GM18868 (cell line): ENCODE measurements around the gene FRMD4B.

Source experiments
- ATAC-seq: cut with Tn5 transposase; IDR thresholded peaks from one replicate; pipeline ENCODE4 v1.9.1; 2021; ENCODE audit warnings: mild to moderate bottlenecking, moderate library complexity; ENCODE audit not compliant: unreplicated experiment

The FRMD4B gene

DNA sequence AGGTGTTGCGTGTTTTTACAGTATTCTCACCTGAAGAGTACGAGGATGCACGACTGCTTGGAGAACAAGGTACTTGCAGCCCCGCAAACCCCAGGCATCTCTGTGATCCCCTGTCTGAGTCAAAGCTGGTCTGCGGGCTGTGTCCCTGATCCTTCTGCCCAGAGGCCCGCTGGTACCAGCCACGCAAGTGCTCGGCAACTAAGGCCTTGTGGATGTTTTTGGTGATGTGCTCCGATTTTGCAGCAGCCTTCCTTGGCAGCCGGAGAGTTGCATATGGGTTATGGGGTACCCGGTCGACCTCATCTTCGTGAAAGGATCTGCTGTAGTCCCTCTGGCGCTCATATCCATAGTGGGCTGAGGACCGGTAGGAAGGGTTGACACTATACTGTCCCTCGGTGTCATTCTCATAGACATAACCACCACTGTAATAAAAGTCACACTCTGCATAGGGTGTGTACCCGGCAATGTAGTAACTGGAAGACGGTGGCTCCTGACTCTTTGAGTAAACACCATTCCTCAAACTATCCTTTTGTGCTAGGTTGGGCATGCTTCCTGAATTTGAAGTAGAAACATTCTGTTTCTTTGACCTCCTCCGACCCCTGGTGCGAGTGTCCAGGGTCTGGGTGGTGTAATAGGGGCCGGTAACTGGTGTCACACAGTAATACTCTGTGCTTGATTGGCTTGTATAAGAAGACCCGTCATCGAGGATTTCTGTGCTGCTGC lies 204.9 kb downstream of the FRMD4B start:
- ATAC-seq: no peak

DNA sequence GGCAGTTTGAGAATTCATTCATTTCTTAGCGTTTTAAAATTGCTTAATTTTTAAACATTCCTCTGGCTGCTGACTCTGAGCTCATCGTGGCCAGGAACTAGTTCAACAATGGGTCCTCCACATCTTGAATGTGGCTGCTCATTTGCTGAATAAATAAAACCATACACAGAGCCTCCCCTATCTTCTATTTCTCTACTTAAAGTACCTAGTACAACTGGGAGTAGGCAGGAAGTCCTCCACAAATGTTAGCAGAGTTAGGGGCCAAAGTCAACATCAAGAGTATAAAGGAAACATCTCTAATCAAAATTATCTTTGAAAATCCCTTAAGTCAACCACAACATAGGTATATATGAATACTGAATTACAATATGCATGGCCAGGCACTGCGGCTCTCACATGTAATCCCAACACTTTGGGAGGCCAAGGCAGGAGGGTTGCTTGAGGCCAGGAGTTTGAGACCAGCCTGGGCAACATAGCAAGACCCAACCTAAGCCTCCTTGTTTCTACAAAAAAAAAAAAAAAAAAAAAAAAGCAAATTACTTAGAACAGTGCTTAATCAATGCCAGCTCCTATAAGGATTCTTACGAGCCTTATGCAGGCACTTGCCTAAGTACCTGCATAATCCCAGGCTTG lies 206.0 kb downstream of the FRMD4B start:
- no peak for ATAC-seq

DNA sequence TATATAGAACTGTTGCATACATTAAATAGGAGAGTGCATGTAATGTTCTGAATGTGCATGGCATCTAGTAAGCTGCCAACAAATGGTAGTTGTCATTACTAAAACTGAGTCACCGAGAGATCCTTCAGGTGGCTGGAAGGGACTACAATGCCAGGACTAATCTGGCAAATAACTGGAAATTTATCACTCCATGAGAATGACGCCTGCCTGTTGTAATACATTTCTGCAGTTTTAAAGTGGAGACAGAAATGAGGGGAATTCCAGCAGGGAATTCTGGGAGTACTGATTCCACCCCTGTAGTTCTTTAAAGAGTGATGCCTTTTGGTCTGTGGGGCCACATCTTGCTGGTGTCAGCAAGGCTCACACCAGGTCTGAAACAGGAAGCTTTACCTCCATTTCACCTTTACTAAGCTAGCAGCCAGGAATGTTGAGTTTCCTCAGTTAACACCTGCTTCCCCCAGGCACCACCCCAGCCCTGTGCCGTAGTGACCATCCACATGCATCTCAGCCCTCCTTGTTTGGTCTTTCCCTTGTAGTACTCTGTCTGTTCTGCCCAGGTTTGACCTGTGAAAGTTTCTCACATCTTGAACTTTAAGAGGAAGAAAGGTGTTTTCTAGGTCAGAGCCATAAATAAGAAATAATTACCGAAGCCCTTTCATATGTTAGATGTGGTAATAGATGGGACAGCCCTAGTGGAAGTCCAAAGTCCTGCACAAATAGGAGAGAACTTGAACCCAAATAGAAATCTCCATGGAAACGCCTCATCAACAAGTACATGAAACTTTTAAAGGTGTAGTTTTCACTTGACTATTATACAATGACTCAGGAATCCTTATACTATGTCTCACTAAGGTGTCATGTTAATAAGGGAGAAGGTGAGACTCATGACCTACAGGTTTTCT lies 206.8 kb downstream of the FRMD4B start:
- ATAC-seq: no peak

DNA sequence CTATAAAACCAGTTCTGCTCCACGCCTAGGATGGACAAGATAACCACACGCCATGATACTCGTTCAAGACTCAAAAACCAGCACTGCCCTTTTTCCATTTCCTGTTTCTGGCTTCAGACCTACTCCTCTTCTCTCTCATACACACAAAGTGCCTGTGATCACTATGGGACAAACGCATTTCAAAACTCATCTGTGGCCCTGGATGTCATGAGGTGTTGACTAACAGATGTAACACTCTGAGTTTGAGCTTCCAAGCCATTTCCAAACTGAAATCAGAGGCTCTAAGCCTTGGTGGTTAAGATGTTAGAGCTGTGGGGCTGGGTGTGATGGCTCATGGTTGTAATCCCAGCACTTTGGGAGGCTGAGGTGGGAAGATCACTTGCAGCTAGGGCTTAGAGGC lies 207.8 kb downstream of the FRMD4B start:
- no peak for ATAC-seq

DNA sequence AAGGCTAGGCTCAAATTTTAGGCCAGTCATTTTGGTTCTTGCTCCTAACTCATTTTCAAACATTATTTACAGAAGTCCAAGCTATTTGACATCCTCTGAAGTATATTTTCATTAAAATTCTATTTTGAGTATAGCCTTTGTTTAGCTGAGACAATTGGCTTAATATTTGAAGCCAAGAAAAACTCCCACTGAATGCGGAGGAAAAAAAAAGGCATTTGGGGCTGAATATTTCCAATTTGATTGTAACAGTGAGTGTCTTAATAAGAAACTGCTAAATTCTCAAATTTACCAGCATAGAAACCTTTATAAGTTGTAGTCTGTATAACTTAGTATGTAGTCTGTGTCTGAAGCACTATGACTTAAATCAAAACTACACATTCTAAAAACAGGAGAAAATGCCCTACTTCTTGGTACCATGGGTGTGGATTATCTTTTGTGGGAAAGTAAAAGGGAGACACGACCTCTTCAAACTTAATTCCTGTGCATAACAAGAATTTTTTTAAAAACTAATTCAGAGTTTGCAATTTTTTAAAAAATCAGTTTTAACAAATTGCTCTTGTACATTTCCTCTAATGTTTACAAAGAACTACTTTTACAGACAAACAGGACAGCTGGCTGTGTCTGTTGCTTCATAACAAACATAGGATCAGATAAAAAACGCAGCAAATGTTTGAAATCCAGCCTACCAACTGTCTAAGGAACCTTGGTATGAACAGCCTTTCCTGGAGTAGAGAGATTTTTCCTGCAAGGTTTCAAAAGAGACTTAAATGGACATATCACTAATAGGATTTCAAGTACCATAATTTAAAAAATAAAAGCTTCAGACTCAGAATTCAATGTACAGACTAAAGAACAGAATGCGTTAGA lies 210.8 kb downstream of the FRMD4B start:
- ATAC-seq: no peak

DNA sequence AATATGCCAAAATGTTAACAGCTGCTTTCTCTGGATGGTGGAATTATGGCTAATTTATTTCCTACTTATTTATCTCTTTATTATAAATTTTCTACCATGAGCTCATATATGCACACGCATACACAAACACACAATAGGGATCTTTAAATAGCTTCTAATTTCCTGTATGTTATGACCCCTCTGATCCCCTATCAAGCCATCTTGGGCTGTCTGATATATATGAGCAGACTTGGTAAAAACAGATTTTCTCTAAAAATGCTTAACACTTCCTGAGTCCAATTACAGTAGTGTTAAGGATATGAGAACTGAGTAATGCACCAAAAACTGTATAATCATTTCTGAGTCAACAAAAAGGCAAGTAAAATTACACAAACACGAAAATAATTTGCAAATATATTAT lies 211.4 kb downstream of the FRMD4B start:
- ATAC-seq: no peak

DNA sequence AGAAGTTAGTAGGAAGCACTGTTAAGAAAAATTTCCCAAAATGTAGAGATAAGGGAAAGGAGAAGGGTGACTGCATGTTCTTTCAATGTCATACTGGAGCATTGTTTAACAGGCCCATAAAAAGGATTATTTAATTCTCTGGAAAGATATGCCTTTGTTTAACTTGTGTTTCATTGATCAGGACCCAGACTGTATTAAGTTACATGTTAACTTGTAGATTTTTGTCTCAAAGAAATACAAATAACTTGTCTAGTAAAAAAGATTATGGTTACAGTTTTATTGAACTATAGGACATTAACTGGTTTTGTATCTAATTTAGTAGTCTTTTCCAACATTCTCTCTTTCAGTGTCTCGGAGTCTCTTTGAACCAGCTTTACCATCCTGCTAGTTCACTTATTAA lies 213.8 kb downstream of the FRMD4B start:
- no peak for ATAC-seq

DNA sequence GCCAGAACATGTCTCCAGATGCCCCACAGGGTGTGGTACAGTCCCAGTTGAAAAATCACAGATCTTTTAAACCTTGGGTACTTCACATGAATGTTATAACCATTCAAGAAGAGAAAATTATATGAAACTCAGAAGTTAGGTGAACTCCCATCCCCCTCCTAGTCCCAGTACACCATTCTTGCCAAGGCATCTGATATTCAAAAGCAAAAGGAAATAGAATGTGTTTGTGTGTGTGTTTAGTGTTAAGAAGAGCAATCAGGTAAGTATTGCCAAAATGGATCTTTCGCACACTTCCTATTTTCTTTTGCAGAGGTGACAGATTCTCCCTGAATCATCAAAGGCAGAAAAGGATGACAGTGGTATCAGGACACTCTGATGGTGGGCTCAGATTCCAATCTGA lies 219.4 kb downstream of the FRMD4B start:
- ATAC-seq: no peak

DNA sequence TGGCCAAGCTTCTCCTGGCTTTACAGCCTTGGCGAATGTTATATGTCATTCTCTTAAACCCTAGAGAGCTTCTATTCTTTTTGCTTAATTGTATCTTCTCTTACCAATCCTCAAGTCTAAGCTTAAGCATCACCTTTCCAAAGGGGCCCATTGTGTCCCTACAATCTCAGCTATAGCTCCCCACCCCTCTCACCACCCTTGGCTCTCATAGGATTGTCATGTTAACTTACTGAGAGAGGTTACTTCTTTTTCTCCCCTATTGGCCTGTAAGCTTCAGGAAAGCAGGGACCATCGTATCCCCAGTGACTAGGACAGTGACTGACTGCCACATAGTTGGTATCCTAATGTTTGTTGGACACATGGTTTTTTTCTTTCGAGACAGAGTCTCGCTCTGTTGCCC lies 220.1 kb downstream of the FRMD4B start:
- no peak for ATAC-seq

DNA sequence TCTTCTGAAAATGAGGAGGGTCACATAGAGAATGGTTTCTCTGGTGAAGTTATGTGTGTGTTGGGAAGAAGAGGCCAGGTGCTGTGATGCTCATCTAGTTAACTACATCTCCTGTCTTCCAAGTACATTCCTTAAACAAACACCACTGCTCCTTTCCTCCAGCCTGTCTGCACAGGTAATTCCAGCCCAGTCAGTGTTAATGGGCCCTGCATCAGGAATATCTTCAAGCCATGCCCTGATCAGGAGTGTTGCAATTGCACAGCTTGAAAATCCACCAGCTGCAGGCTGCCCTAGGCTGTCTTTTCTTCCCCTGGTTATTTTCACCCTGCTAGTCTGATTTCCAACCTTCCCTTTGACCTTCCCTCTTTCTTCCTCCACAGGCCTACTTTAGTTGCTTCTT lies 221.6 kb downstream of the FRMD4B start:
- no peak for ATAC-seq

DNA sequence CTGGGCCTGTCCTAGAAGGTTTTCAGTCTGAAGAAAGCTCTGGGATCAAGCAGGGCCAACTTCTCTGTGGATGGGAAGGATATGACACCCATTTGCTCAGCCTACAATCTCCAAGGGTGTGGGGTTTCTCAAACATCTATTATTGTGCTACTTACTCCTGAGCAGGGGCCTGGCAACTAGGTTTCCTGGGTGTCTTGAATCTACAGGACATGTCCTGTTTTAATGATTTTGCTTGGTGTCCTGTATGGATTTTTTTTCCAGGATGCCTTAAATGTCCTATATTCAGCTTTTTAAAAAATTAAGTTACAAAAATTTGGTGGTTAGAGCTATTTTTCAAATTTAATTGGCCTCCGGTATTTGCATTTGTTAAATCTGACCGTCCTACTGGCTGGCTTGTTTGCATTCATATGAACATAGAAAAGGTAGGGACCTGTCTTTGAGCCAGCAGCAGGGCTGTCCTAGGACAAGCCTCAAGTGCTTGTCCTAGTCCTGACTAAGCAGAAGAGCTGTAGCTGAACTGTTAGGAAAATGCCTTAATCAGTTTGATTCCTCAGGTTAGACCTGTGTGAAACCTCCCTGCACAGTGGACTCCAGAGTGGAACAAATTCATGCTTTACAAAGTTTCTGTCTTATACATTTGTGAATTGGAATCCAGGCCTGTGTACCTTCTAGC lies 223.4 kb downstream of the FRMD4B start:
- ATAC-seq: no peak

DNA sequence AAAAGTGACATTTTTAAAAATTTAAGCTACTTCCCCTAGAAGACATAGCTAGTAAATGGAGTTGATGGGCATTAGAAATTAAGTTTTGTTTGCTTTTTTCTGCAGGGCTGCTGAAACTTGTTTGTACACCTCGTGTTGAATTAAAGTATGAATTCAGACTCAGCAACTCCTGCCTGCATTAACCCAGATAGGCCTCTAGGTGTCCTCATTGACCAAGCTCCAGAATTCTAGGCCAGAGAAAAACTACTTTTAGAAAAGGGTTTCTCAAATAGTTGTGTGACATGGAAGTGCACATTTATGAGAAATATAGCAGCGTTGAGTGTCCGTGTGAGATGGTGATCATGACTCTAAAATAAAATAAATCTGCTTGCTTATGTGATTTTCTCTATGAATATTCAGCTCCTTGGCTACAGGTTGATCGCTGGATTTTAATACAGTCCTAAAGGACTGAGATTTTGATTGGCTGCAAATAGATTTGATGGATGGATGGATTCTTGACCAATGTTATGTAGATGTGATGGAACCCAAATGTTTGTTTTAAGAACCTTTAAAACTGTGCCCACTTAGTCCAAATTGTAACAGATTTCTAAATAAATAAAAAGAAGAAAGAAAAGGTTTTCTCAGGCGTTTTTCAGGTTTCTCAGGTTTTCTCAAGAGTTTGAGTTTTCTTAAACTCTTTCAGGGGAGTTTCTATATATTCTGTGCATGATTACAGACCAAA lies 224.1 kb downstream of the FRMD4B start:
- ATAC-seq: peak; percentile 69

DNA sequence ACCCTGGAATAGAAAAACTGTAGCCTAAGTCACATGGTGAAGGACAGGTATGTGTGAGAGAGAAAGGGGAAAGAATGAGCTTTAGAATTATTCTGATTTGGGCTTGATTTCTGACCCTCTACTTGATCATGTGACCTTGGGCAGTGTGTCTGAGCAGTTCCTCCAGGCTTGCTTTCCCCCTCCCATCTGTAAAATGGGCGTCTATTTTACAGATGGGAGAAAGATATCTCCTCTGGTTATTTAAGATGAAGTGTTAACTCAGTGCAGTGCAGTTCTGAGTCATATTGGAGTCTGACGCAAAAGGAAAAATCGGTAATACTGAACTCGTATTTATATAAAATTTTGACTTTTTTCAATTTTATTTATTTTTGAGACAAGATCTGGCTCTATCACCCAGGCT lies 225.4 kb downstream of the FRMD4B start:
- ATAC-seq: no peak

DNA sequence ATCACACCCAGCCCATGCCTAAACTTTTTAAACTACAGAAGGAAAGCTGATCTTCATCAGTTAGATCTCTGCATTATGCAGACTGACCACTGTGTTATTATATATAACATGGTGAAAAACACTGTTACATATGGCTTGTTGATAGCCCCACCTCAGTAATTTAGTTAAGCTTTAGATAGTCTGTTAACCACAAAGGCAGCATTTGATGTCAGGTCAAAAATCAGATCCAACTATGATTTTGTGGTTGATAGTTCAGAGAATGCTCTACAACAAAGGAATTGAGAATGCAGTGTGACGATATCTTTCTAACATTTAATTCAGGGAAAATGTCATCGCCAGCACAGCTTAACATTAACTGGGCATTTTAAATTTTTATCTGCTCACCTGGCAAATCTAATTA lies 225.8 kb downstream of the FRMD4B start:
- no peak for ATAC-seq

DNA sequence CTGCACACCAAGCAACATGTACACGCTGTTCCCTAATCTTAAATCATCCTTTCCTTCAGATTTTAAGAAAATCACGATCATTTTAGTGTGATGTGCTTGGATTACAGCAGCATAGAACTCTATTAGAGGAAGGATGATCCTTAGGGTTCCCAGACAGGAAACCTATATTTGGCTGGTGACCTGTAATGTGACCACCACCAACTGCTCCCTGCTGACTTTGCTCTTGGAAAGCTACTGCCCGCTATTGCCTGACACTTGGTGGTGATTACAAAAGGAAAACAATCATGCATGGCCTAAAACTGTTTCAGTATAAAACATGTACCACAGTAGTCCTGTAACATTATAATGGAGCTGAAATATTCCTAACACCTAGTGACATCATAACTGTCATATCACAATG lies 236.3 kb downstream of the FRMD4B start:
- ATAC-seq: no peak

DNA sequence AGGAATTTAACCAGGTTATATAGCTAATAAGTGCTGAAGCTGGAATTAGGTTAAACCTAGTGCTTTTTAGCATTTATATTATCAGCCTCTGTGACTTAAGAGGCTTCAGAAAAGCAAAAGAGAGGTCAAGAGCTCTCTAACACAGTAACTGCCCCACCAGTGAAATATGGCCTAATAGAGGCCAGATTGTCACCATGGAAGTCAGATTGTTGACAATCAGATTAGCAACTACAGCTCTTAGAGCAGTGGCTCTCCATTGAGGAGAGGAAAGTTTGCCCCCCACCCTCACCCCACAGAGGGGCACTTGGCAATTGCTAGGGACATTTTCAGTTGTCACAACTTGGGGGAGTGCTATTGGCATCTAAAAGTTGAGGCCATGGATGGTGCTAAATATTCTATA lies 240.2 kb downstream of the FRMD4B start:
- ATAC-seq: no peak

DNA sequence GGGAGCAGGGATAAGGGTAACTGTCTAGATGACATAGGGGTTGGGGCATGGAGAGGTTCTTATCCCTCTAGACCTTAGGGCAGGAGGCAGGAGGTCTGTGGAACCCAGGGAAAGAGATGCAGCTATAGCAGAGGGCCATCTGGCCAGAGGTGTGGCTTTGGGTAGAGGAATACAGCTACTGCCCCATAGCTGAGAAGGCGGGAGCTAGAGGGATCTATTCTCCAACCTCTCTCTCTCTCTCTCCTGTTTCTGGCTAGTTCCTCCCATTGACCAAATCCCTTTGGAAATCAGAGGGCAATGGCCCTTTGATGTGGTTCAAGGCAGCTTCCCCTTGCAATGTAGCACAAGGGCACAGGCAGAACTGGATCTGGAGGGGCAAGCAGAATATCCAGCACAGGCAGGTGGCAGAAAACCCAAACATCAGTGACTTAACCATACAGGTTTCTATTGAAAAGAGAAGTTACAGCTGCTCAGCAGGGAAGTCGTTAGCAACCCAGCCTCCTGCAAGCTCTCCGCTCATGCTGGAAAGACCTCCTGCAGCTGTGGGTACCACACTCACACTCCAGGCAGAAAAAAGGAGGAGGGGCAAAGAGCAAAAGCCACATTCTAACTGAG lies 241.2 kb downstream of the FRMD4B start:
- no peak for ATAC-seq

DNA sequence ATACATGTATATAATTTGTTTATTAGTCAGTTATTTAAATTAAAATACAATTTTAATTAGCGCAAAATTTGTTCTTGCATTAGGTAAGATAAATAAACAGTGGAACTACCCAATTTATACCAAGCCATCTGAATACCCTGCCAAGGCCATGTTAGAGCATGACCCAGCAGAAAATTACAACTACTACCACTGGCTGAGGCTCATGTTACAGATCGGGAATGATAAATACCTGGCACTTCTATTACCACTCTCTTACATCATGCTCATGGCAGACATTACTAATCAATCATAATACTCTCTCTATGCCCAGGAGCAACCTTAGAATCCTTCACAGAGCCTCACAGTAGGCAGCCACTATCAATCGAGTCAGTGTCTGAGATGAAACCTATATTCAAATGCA lies 242.3 kb downstream of the FRMD4B start:
- ATAC-seq: no peak

DNA sequence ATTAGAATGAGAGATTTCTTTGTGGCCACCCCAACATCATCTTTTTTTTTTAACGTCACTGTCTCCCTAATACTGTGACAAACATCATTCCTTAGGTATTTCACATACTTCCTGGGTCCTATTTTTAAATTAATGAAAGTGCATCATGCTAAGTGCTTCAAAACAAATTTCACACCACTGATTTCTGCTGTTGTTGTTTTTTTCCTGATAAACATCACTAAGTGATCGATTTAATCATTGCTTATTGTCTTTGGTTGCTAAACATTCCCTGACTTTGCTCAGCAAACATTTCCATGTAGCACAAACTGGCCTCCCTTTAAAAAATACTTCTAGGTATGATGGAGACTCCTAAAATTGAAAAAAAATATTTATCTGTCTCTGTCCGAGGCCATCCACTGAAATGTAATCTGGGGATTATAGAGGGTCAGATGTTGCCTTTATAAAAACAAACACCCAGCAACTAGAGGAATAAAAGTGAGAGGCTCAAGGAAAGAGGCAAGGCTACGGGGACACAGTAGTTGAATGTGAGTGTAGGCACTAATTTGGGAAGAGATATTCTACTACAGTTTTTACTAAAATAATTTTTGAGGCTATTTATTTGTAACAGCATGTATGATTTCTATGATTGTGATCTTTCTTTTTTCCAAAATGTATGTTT lies 243.0 kb downstream of the FRMD4B start:
- ATAC-seq: no peak
